ENCODE results near the gene GPR52. TPM values are rescaled to one million over a fixed set of nuclear protein-coding genes. Genes with fewer than 3 reads are reported as not detected.

Gene GPR52
- total and polyA plus RNA-seq, 2 of the 4 experiments (the other 2 are of a cell fraction), result 0.90 TPM; not detected in 1

- Histone ChIP-seq H4K20me1 (ENCODE audit: insufficient read depth, low read length) (no peaks in the 10 kb centered on the region), H3K14ac (replicated peaks; ENCODE audit: low read depth, low read length) (no peak overlapping the region), H3K4me1 (ENCODE audit: control insufficient read depth, insufficient read depth, low read length) (no peaks in the 10 kb centered on the region), H3K56ac (ENCODE audit: extremely low read depth, insufficient read depth, low read length) (no peak overlapping the region), H2BK15ac (ENCODE audit: low read depth, low read length) (no peak overlapping the region), H3K4me2 (ENCODE audit: low read depth, low read length) (no peak overlapping the region), H3K18ac (ENCODE audit: low read depth, low read length) (no peak overlapping the region), H3K9ac (ENCODE audit: low read depth, low read length) (no peak overlapping the region), H3K23ac (ENCODE audit: low read depth, low read length) (no peak overlapping the region), H2AFZ (replicated peaks; ENCODE audit: low read length, poor library complexity) (no peak overlapping the region), H2BK5ac (ENCODE audit: low read depth, low read length, poor library complexity, severe bottlenecking) (no peak overlapping the region), H3K4me3 (ENCODE audit: insufficient read depth, low read depth, low read length) (no peak overlapping the region), H2BK20ac (ENCODE audit: low read depth, low read length) (no peak overlapping the region), H2AK9ac (replicated peaks; ENCODE audit: low read depth, low read length, poor library complexity) (no peak overlapping the region), H4K8ac (ENCODE audit: low read depth in 2 of 2, low read length in 2 of 2) (no peak overlapping the region), H3K9me1 (ENCODE audit: insufficient read depth, low read length) (no peaks in the 10 kb centered on the region), H3K27ac (ENCODE audit: insufficient read depth, low read length) (no peak overlapping the region), H2AK5ac (ENCODE audit: low read depth, low read length) (no peak overlapping the region), H2BK120ac (ENCODE audit: low read depth, low read length) (no peak overlapping the region), H3K4ac (ENCODE audit: low read depth, low read length) (no peak overlapping the region), H3K27me3 (ENCODE audit: control insufficient read depth, insufficient read depth, low read length) (no peaks in the 10 kb centered on the region), H3K36me3 (ENCODE audit: control insufficient read depth, insufficient read depth, low read length) (no peaks in the 10 kb centered on the region), H4K5ac (ENCODE audit: low read depth, low read length) (no peak overlapping the region), H3K9me3 (ENCODE audit: control insufficient read depth, insufficient read depth, low read length) (no peaks in the 10 kb centered on the region), H3K79me1 (ENCODE audit: low read depth in 1 of 2, low read length in 2 of 2) (no peaks in the 10 kb centered on the region; a peak in 1 of 4 replicates), H4K91ac (ENCODE audit: insufficient read depth, low read depth, low read length) (no peak overlapping the region)
- dilution Hi-C loops (cut with HindIII; ENCODE audit: low sequenced_read_pairs, unreplicated experiment), result no loop called here
- no peak for TF ChIP-seq SMC3 (IDR thresholded peaks at IDR 0.05; ENCODE audit: low read depth, low read length)
- no peak for TF ChIP-seq RFX5 (IDR thresholded peaks at IDR 0.05; ENCODE audit: low read depth, low read length)
- TF ChIP-seq BHLHE40 (IDR thresholded peaks at IDR 0.05; ENCODE audit: low read depth, low read length), result no peak
- TF ChIP-seq MAZ (IDR thresholded peaks at IDR 0.05; ENCODE audit: borderline replicate concordance, low read depth, low read length), result no peak
- no peak for TF ChIP-seq MXI1 (IDR thresholded peaks at IDR 0.05; ENCODE audit: borderline replicate concordance, low read depth, low read length)
- TF ChIP-seq, protein P1, sequence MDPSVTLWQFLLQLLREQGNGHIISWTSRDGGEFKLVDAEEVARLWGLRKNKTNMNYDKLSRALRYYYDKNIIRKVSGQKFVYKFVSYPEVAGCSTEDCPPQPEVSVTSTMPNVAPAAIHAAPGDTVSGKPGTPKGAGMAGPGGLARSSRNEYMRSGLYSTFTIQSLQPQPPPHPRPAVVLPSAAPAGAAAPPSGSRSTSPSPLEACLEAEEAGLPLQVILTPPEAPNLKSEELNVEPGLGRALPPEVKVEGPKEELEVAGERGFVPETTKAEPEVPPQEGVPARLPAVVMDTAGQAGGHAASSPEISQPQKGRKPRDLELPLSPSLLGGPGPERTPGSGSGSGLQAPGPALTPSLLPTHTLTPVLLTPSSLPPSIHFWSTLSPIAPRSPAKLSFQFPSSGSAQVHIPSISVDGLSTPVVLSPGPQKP (IDR thresholded peaks at IDR 0.05; ENCODE audit: borderline replicate concordance, low read depth, low read length), result no peak
- no peak for TF ChIP-seq NFE2L2 (IDR thresholded peaks at IDR 0.05; ENCODE audit: low read depth, low read length)
- TF ChIP-seq USF2 (IDR thresholded peaks at IDR 0.05; ENCODE audit: low read depth, low read length), result no peak
- TF ChIP-seq RAD21 (IDR thresholded peaks at IDR 0.05; ENCODE audit: low read length), result no peak
- no peak for TF ChIP-seq CEBPB (IDR thresholded peaks at IDR 0.05; ENCODE audit: low read depth, low read length)
- no peak for TF ChIP-seq RCOR1 (IDR thresholded peaks at IDR 0.05; ENCODE audit: insufficient replicate concordance, low read length)
- no peak for TF ChIP-seq FOS (IDR thresholded peaks at IDR 0.05; ENCODE audit: low read depth, low read length)
- no peak for TF ChIP-seq MAFK (IDR thresholded peaks at IDR 0.05; ENCODE audit: low read depth, low read length)
- no peak for TF ChIP-seq POLR2A (IDR thresholded peaks at IDR 0.05; ENCODE audit: low read depth, low read length)
- TF ChIP-seq CHD1 (IDR thresholded peaks at IDR 0.05; ENCODE audit: low read depth, low read length), result no peak
- no peak for TF ChIP-seq CTCF (conservative IDR thresholded peaks at IDR 0.05; ENCODE audit: low read depth, low read length)
- in situ Hi-C loops (cut with MboI; ENCODE audit: low sequenced_read_pairs), result no loop called here
- ChIA-PET POLR2A (ENCODE audit: unreplicated experiment) (no interaction called here), CTCF (no interaction called here)
- no peak for DNase-seq
- no peak for ATAC-seq (ENCODE audit: low read depth)
- intact Hi-C loops (cut with micrococcal nuclease), result no loop called here
- WGBS, 2 experiments (ENCODE audit: extremely low coverage in 2 of 2, insufficient read length in 1 of 2), result no CpG with 5 or more reads among the region's 1 CpG
- BruUV-seq (replicated peaks), result no TSS peak
These were observed 32.6 kb downstream of the GPR52 start for GRCh38 chr1:174480324-174480723.

All from IMR-90 (cell line).